Stimulated activated effector memory CD8-positive, alpha-beta T cell treated with anti-CD3 and anti-CD28 coated beads, Interleukin-12 subunit alpha, Interleukin-12 subunit beta, amount 100 ng/mL, for 72 hours (primary cell): ENCODE measurements around the gene STAC2.
"Not testable (repeated sequence)": the region's sequence is repeated elsewhere in the genome, so short reads cannot be mapped to it uniquely, and the experiment has no call there.

Experiments
- ATAC-seq: fragments of 150-1000 bp; cut with Tn5 transposase; 2 replicates; pipeline ENCODE4 v1.10.0; 2021
- DNase-seq, 2 donors: peaks; one replicate each; pipeline ENCODE4 v3.0.0; 2021 to 2022; ENCODE audit warnings: low spot score in 2 of 2
- H3K27ac Mint-ChIP-seq: one replicate; pipeline ENCODE4 v1.8.0; 2022; ENCODE audit warnings: mild to moderate bottlenecking, mixed read lengths
- H3K36me3 Mint-ChIP-seq: one replicate; pipeline ENCODE4 v1.8.0; 2022; ENCODE audit warnings: mild to moderate bottlenecking, mixed read lengths
- H3K4me1 Mint-ChIP-seq: one replicate; pipeline ENCODE4 v1.8.0; 2022; ENCODE audit warnings: mixed read lengths
- H3K4me3 Mint-ChIP-seq: one replicate; pipeline ENCODE4 v1.8.0; 2022; ENCODE audit warnings: mild to moderate bottlenecking, mixed read lengths
- H3K9me3 Mint-ChIP-seq: one replicate; pipeline ENCODE4 v1.8.0; 2022; ENCODE audit warnings: mixed read lengths

Gene STAC2

DNA sequence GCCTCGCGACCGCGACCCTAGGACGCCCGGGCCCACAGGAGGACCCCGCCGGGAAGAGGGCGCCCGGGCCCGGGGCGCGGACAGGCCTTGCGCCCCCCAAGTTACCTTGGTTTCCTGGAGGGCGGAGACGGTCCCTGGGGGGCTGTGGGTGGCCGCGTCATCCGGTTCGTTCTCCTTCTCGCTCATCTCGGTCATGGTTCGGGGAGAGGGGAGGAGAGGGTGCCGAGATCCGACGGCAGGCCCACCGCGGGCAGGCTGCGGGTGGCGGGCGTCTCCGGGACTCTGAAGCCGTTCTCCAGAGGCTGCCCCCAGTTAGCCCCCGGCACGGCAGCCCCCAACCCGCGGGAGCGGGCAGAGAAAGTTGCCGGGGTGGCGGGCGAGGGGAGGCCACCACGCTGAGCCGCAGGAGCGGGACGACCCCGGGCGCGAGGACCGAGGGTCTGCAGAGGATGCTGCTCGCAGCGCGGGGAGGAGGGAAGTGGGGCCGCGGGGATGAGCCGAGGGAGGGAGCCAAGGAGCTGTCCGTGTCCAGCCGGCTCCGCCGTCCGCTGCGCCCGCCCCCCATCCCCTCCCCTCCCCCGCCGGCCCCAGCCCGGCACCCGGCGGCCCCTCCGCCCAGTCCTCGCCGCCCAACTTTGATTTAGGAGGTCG is at the start of gene STAC2:
Gene STAC2, minus strand, starts transcription at position 638 of the 651 bp plus-strand sequence. Its CDS starts 443 bp downstream, at position 195.
- Mint-ChIP-seq H3K4me3 (peak within 1 kb of the TSS; percentile 70), H3K36me3 (no peaks in the 10 kb centered on the region), H3K27ac (no peak within 1 kb of the TSS), H3K4me1 (peaks cover 20% of the 10 kb centered on the region), H3K9me3 (no peaks in the 10 kb centered on the region)
- ATAC-seq (peak; percentile 53), DNase-seq (no peak)

DNA sequence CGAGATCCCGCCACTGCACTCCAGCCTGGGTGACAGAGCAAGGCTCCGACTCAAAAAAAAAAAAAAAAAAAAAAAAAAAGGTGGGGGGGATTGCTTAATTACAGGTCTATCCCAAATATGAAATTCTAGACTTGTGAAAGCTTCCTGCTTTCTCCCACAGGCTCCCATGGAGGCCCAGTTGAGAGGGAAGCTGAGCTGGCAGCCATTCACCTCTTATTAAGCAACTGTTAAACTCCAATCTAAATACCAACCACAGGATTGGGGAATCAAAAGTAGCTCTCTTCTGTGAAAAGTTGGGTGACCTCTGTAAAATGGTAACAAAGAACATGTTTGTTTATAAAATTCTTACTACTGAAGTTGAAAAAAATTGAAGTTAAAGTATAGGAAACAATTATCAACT is 45.8 kb upstream of the STAC2 start:
- ATAC-seq (no peak), DNase-seq (no peak)
- Mint-ChIP-seq H3K27ac (no peak overlapping the region), H3K4me3 (no peak overlapping the region), H3K36me3 (peaks cover 87% of the 10 kb centered on the region), H3K9me3 (no peaks in the 10 kb centered on the region), H3K4me1 (no peaks in the 10 kb centered on the region)

GRCh38 chr17:39270923-39271322 is 45.2 kb upstream of the STAC2 start:
- Mint-ChIP-seq H3K9me3 (no peaks in the 10 kb centered on the region), H3K4me1 (no peaks in the 10 kb centered on the region), H3K27ac (no peak overlapping the region), H3K36me3 (peaks cover 90% of the 10 kb centered on the region), H3K4me3 (no peak overlapping the region)
- DNase-seq, result no peak
- no peak for ATAC-seq

GRCh38 chr17:39264119-39264518 is 38.4 kb upstream of the STAC2 start:
- ATAC-seq (no peak), DNase-seq (no peak)
- H3K27ac Mint-ChIP-seq, result peak overlapping the region; percentile 34
- no peaks in the 10 kb centered on the region for H3K9me3 Mint-ChIP-seq
- no peaks in the 10 kb centered on the region for H3K4me1 Mint-ChIP-seq
- H3K4me3 Mint-ChIP-seq, result no peak overlapping the region
- H3K36me3 Mint-ChIP-seq, result peaks cover 93% of the 10 kb centered on the region

DNA sequence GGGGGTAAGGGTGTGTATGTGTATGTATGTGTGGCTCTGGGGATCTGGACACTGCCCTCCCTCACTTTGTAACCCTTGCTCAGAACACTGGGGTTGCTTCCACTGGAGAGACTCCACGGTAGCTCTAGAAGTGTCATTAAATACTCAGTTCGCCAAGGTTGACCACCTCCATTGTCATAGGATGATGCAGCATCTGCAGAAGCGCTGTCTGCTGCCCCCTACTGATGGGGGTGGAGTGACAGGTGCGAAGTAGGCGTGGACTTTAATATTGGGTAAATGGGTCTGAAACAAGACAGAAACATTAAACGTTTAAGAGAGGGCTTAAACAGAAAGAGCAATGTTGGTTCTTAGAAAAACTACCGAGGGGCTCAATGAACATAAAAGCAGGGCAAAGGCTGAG is 35.5 kb upstream of the STAC2 start:
- H3K4me3 Mint-ChIP-seq, result no peak overlapping the region
- H3K27ac Mint-ChIP-seq, result no peak overlapping the region
- peaks cover 94% of the 10 kb centered on the region for H3K36me3 Mint-ChIP-seq
- no peak for DNase-seq
- H3K9me3 Mint-ChIP-seq, result no peaks in the 10 kb centered on the region
- no peak for ATAC-seq
- H3K4me1 Mint-ChIP-seq, result no peaks in the 10 kb centered on the region

DNA sequence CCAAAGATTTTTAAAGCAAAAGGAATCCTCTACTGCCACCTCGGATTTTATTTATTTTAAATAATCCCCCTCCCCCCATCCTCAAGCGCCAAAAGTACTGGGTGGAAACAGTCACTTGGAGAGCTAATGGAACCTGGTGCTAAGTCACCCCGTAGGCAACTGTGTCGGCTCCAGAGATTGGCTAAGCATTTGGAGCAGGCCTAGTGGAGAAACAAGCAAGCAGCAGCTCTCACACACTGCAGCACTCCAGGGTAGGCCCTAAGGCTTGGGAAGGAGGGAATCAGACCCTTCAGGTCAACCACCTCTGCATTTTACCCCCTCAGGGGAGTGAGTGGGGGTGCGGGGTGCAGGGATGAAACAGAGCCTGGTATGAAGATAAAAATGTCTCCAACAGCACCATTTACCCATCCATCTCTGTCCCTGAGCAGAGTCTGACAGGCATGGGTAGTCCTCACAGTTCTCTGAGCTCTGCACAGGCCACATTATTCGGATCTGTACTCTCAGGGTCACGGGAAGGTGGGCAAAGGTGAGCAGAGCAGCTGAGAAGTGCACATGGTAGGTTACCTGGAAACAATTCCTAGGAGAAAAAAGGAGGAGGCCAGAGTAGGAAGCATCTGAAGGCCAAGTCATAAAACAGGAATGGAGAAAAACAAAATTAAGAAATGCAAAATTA is 27.2 kb upstream of the STAC2 start:
- H3K36me3 Mint-ChIP-seq, result peaks cover 52% of the 10 kb centered on the region
- DNase-seq (no peak), ATAC-seq (no peak)
- H3K4me1 Mint-ChIP-seq, result no peaks in the 10 kb centered on the region
- no peak overlapping the region for H3K27ac Mint-ChIP-seq
- no peak overlapping the region for H3K4me3 Mint-ChIP-seq
- H3K9me3 Mint-ChIP-seq, result no peaks in the 10 kb centered on the region

GRCh38 chr17:39251997-39252396 is 26.3 kb upstream of the STAC2 start:
- no peaks in the 10 kb centered on the region for H3K4me1 Mint-ChIP-seq
- H3K9me3 Mint-ChIP-seq, result no peaks in the 10 kb centered on the region
- H3K4me3 Mint-ChIP-seq, result no peak overlapping the region
- no peak for ATAC-seq
- DNase-seq, result no peak
- H3K27ac Mint-ChIP-seq, result no peak overlapping the region
- H3K36me3 Mint-ChIP-seq, result peaks cover 44% of the 10 kb centered on the region

DNA sequence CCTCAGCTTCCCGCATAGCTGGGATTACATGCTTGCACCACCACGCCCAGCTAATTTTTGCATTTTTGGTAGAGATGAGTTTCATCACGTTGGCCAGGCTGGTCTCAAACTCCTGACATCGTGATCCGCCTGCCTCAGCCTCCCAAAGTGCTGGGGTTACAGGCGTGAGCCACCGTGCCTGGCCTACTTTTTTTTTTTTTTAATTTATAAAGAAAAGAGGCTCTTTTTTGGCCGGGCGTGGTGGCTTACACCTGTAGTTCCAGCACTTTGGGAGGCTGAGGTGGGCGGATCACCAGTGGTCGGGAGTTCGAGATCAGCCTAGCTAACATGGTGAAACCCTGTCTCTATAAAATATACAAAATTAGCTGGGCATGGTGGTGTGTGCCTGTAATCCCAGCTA is 24.3 kb upstream of the STAC2 start:
- not testable (repeated sequence) for H3K9me3 Mint-ChIP-seq, ATAC-seq, DNase-seq, H3K4me3 Mint-ChIP-seq, H3K4me1 Mint-ChIP-seq, H3K27ac Mint-ChIP-seq
- peaks cover 26% of the 10 kb centered on the region for H3K36me3 Mint-ChIP-seq

DNA sequence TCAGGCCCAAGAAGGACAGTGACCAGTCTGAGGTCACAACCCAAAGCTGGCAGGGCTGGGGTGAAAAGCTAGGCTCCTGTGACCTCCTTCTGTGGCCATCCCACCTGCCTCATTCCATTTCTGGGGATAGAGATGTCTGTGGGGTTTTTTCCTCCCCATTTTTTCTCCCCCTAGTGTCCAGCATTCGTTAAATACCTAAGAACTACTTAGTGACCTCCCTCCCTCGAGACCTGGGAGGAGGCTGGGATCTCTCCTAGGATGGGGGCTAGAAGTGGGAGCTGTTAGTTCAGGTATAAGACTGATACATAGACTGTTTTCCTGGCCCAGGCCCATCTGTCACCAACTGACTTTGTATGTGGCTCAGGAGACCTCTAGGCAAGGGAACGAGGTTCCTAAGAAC is 20.5 kb upstream of the STAC2 start:
- DNase-seq (no peak), ATAC-seq (no peak)
- H3K27ac Mint-ChIP-seq, result no peak overlapping the region

GRCh38 chr17:39244600-39245570 is 19.1 kb upstream of the STAC2 start:
- DNase-seq (peak; percentile 84 to 94), ATAC-seq (peak; percentile 92)
- H3K9me3 Mint-ChIP-seq, result no peaks in the 10 kb centered on the region
- H3K27ac Mint-ChIP-seq, result no peak overlapping the region
- H3K4me3 Mint-ChIP-seq, result no peak overlapping the region
- H3K36me3 Mint-ChIP-seq, result peaks cover 7% of the 10 kb centered on the region
- H3K4me1 Mint-ChIP-seq, result peaks cover 17% of the 10 kb centered on the region

More for the DNA sequence above, 20.5 kb upstream of the STAC2 start:
- H3K9me3 Mint-ChIP-seq, result no peaks in the 10 kb centered on the region
- H3K36me3 Mint-ChIP-seq, result peaks cover 7% of the 10 kb centered on the region
- peaks cover 14% of the 10 kb centered on the region for H3K4me1 Mint-ChIP-seq
- no peak overlapping the region for H3K4me3 Mint-ChIP-seq

DNA sequence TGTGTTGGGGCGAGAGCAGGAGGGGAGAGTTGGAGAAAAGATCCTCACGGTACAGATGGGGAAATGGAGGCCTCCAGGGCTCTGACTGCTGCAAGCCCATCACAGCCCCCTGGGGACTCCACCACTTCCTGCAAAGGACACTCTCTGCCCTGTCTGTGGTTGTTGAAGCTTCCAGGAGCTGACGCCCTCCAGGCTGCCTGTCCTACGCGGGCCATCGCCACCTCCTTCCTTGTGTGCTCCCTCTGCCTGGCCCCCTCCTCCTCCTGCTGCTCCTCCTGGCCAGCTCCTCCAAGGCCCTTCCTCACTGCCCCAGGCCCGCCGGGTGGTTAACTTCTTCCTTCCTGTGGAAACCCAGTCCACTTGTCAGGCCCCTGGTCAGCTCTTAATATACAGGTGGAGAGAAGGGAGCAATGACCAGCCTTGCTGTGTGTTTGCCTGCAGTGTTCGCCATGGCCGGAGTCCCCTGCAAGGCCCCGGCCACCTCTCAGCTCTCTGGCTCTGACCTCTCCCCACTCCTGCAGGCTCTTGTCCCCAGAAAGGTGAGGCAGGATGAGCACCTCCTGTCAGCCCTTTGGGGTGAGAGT is 18.4 kb upstream of the STAC2 start:
- H3K9me3 Mint-ChIP-seq, result no peaks in the 10 kb centered on the region
- no peak overlapping the region for H3K27ac Mint-ChIP-seq
- H3K36me3 Mint-ChIP-seq, result peaks cover 3% of the 10 kb centered on the region
- no peak overlapping the region for H3K4me3 Mint-ChIP-seq
- DNase-seq, result no peak
- no peak for ATAC-seq
- peaks cover 25% of the 10 kb centered on the region for H3K4me1 Mint-ChIP-seq

DNA sequence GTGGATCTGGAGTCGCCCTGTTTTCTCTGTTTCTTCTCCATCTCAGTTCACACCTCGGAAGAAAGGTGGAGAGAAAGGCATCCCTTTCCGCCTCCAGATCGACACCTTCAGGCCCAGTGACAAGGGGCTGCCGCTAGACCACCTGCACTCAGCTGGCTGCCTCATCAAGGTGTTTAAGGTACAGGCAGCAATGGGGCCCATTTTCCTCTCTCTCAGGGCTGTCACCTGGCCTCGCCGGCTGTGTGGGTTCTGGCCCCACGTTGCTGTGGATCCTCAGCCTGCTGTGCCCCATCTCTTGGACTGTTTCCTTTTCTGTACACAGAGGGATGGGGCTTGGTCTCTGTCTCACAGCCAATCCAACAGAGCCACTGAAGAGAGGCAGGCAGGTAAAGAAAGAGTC is 17.4 kb upstream of the STAC2 start:
- DNase-seq (no peak), ATAC-seq (no peak)
- Mint-ChIP-seq H3K27ac (no peak overlapping the region), H3K4me3 (no peak overlapping the region), H3K4me1 (peaks cover 34% of the 10 kb centered on the region), H3K9me3 (no peaks in the 10 kb centered on the region), H3K36me3 (no peaks in the 10 kb centered on the region)

DNA sequence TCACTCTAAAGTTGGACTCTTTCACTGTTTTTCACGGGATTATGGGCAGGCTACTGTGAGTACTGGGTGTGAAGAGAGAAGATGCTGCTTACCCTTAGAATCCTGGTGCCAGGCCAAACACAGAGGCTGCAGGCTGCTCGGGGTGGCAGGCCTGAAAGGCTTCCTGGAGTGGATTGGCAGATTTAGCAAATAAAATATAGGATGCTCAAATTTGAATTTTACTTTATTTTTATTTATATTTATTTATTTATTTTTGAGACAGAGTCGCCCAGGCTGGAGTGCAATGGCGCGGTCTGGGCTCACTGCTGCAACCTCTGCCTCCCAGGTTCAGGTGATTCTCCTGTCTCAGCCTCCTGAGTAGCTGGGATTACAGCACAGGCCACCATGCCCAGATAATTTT is 14.9 kb upstream of the STAC2 start:
- ATAC-seq (no peak), DNase-seq (no peak)
- Mint-ChIP-seq H3K4me1 (peaks cover 48% of the 10 kb centered on the region), H3K36me3 (no peaks in the 10 kb centered on the region), H3K4me3 (no peak overlapping the region), H3K27ac (no peak overlapping the region), H3K9me3 (no peaks in the 10 kb centered on the region)

GRCh38 chr17:39239640-39240314 is 14.0 kb upstream of the STAC2 start:
- H3K27ac Mint-ChIP-seq, result no peak overlapping the region
- peak; percentile 58 to 83 for DNase-seq

More at GRCh38 chr17:39239640-39240314, 14.0 kb upstream of the STAC2 start:
- Mint-ChIP-seq H3K4me1 (peaks cover 50% of the 10 kb centered on the region), H3K36me3 (no peaks in the 10 kb centered on the region), H3K4me3 (peak overlapping the region; percentile 71), H3K9me3 (no peaks in the 10 kb centered on the region)
- peak; percentile 55 for ATAC-seq
